Fibroblast of pulmonary artery (primary cell): ENCODE measurements around the gene SNTG2.

Experiments
- DNase-seq: peaks from one replicate; pipeline ENCODE4 v3.0.0-alpha.2; 2010; ENCODE audit warnings: low read depth
- H3K4me3 ChIP-seq: replicated peaks from 2 replicates; pipeline ENCODE4 v1.5.1; 2011; ENCODE audit warnings: low read depth, mild to moderate bottlenecking, control low read depth, low read length, moderate library complexity
- CTCF ChIP-seq: IDR thresholded peaks from 2 replicates; pipeline ENCODE4 v1.5.1; 2011; ENCODE audit warnings: mild to moderate bottlenecking, control low read depth, low read length, inconsistent platforms; ENCODE audit errors: missing control alignments

SNTG2 gene

GRCh38 chr2:926259-926793 lies 24.3 kb upstream of the SNTG2 start:
- DNase-seq = no peak
- no peak overlapping the region for H3K4me3 ChIP-seq
- no peak for TF ChIP-seq CTCF

- DNase-seq = no peak
- no peak overlapping the region for H3K4me3 ChIP-seq
- TF ChIP-seq CTCF = no peak
Measured at GRCh38 chr2:926896-927295, 23.8 kb upstream of the SNTG2 start.

- no peak overlapping the region for H3K4me3 ChIP-seq
- no peak for DNase-seq
- TF ChIP-seq CTCF = no peak
Measured at GRCh38 chr2:929011-929735, 21.5 kb upstream of the SNTG2 start.

DNA sequence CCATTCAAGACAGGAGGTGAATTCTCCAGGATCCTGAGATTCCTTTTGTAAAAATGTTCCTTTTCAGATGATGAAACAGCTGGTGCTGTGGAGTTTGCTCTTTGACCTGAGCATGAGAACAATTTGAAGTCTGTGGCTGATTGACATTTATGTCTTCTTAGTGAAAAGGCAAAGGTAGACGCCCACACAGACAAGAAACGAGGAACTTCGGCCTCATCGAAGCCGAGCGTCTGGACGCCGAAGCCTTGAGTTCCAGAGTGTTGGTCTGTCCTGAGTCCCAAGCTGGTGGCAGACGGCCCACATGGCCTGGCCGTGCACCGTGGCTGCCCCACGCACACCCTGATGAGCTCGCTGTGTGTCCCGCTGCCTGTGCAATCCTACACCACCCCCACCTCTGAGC lies 20.7 kb upstream of the SNTG2 start:
- TF ChIP-seq CTCF = no peak
- no peak overlapping the region for H3K4me3 ChIP-seq
- no peak for DNase-seq

DNA sequence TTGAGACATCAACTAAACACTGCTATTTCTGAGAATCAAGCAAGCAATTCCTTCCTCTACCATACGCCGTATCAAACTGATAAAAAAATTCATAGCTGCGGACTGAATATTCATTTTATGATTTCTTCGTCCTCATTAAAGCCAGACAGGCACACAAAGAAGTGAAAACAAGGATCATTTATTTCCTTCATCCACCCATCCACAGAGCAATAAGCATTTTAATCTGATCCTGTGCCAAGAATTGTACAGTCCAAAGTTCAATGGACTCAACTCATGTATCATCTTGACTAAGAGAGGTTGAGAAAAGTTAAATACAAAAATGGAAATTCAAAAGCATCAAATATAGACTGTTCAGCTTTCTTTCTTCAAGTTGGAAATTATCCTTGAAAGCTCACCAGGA lies 19.7 kb upstream of the SNTG2 start:
- no peak overlapping the region for H3K4me3 ChIP-seq
- no peak for DNase-seq
- no peak for TF ChIP-seq CTCF

GRCh38 chr2:932320-933115 lies 18.1 kb upstream of the SNTG2 start:
- no peak for DNase-seq
- no peak for TF ChIP-seq CTCF

More at GRCh38 chr2:932320-933115, 18.1 kb upstream of the SNTG2 start:
- H3K4me3 ChIP-seq = no peak overlapping the region
